IPS-18c (cell line): ENCODE data around the gene CDHR3.

Source experiments
- H3K4me3 ChIP-seq: 2 replicates; pipeline ENCODE4 v1.7.0; 2013; ENCODE audit warnings: low read depth, mild to moderate bottlenecking, low read length, moderate library complexity; ENCODE audit not compliant: insufficient read depth
- H3K9me3 ChIP-seq: one replicate; pipeline ENCODE4 v1.6.1; 2013; ENCODE audit warnings: mild to moderate bottlenecking, low read length, moderate library complexity; ENCODE audit not compliant: control insufficient read depth, insufficient read depth

The CDHR3 gene

GRCh38 chr7:106075937-106076336 lies 112.9 kb downstream of the CDHR3 start:
- Histone ChIP-seq H3K9me3 (no peaks in the 10 kb centered on the region), H3K4me3 (no peak overlapping the region)

- Histone ChIP-seq H3K4me3 (no peak overlapping the region), H3K9me3 (no peaks in the 10 kb centered on the region)
Measured at GRCh38 chr7:106076537-106076936, 113.5 kb downstream of the CDHR3 start.

- Histone ChIP-seq H3K9me3 (no peaks in the 10 kb centered on the region), H3K4me3 (no peak overlapping the region)
Measured at GRCh38 chr7:106080300-106080987, 117.4 kb downstream of the CDHR3 start.

GRCh38 chr7:106082087-106082854 lies 119.2 kb downstream of the CDHR3 start:
- H3K9me3 ChIP-seq: no peaks in the 10 kb centered on the region
- no peak overlapping the region for H3K4me3 ChIP-seq
